ENCODE data around the gene GNL1.
A peak's percentile ranks its signal among the peaks of the same experiment; 100 is the strongest.
"Not testable (repeated sequence)": the region's sequence is repeated elsewhere in the genome, so short reads cannot be mapped to it uniquely, and the experiment has no call there.

Gene GNL1

GRCh38 chr6:30565772-30566171 is 9.5 kb upstream of the GNL1 start:
- no peak for DNase-seq

GRCh38 chr6:30564114-30564513 is 7.8 kb upstream of the GNL1 start:
- no peak for DNase-seq

- no peak for DNase-seq
Measured at GRCh38 chr6:30562470-30563425, 6.5 kb upstream of the GNL1 start.

DNA sequence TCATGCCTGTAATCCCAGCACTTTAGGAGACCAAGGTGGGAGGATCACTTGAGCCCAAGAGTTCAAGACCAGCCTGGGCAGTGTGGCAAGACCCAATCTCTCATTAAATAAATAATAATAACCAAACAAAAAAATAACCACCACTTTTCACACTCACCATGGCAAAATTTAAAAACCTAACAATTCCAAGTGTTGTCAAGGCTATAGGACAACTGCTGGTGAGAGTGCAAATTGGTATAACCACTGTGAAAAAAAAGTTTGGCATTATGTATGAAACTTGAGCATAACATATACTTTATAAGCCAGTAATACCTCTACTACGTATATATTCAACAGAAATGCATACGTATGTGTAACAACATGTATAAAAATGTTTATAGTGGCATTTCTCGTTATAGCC is 4.6 kb upstream of the GNL1 start:
- no peak for DNase-seq

GRCh38 chr6:30557683-30557981 is 1.3 kb upstream of the GNL1 start:
- no peak for DNase-seq

GRCh38 chr6:30556906-30557682 is 805 bp upstream of the GNL1 start, which contains the start of gene PRR3:
TSS of gene PRR3 (plus strand) at chr6:30557295. CDS start at chr6:30557345, 50 bp downstream.
- peak; percentile 91 for DNase-seq

DNA sequence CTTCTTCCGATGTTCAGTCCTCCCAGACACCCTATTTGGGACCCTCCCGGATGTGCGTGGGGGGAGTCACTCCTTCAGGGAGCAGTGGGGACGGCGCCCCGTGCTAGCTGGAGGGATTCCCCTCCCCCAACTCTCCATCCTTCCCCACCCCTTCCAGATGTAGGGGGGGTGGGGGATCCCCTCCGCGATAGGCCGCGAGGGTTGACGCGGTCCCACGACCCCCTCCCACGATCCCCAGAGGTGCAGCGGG is 548 bp downstream of the GNL1 start:
- no peak for DNase-seq

DNA sequence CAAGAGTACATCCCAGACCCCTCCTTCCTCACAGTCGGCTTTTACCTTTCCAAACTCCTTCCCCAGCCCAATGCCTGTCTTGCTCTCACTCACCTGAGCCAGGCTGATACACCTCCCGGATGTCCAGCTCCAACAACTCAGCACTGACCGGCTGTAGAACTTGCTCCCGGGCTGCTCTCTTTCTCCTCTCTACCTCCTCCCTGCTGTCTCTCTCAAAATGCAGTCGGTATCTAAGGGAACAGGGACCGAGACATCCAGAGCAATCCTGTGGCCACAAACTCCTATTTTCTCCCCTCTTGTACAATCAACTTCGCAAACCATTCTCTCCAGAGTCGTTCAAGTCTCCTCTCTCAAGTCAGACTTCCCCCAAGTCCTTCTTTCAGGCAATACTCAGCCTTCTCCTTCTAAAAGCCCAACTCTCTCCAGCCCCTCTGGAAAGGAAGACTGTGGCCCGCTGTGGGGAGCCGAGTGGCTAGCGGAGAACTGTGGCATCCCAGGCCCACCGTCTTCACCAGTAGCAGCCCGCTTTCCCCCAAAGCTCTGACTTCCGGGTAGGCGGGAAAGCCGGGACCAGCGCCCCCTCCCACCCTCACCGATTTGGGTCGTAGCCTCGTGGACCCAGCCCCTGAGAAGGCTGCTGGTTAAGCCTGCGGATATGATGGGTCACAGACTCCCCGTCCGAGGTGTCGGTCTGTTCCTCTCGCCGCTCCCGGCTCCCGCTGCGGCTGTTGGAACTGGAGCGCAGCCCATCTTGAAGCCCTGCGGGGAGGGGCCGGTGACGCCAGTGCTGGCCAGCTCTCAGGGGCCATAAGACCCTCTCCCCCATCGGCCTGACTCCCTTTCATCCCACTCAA is 1.1 kb downstream of the GNL1 start:
- DNase-seq = no peak

- DNase-seq = no peak
Measured at GRCh38 chr6:30554404-30554803, 1.9 kb downstream of the GNL1 start.

- DNase-seq = no peak
Measured at GRCh38 chr6:30548375-30548774, 7.9 kb downstream of the GNL1 start.

- DNase-seq = no peak
Measured at GRCh38 chr6:30547454-30547853, 8.8 kb downstream of the GNL1 start.

DNA sequence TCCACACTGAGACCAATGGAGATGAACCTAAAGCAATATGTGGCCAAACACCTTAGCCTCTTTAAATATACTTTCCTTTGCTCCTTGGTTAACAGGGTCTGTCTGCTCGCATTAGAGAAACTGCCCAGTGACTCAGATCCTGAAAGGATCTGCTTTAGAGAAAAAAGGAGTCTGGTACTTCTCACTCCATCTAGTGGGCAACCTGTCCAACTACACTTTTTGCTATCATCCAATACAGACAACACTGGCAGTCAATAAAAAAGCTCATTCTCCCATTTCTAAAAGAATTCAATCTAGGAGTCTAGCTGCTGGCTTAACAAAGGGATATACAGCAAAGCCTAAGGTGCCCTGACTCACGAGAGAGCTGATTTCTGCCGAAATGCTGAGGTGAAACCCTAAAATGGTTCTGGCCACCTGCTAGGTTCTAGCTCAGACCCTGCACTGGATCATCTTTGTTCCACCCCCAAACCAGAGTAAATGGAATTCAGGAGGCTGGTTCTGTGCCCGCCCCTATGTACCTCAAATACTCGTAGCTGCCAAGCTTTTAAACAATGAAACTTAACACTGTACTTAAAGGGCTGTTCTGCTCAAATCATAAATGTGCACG is 11.5 kb downstream of the GNL1 start:
- peak; percentile 39 for DNase-seq

DNA sequence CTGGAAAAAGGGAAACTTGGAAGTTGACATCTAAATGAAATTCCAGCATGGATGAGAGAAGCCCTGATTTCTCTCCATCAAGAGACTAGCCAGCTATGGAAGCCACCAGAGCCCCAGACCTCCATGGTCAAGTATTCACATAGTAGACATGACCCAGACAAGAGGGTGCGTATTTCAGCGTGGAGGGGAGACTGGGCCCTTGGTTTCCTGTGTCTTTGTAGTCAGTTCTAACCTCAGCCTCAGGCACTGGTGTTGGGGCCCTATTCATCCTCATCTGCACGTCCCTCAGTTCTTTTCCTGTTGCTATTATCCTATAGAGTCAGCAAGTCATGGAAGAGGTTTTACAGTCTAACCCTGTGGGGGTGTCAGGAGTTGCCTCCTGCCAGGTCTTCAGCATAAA is 12.5 kb downstream of the GNL1 start:
- no peak for DNase-seq

- DNase-seq = no peak
Measured at GRCh38 chr6:30542915-30543314, 13.4 kb downstream of the GNL1 start.

- DNase-seq = peak; percentile 14
Measured at GRCh38 chr6:30542404-30542725, 13.9 kb downstream of the GNL1 start.

DNA sequence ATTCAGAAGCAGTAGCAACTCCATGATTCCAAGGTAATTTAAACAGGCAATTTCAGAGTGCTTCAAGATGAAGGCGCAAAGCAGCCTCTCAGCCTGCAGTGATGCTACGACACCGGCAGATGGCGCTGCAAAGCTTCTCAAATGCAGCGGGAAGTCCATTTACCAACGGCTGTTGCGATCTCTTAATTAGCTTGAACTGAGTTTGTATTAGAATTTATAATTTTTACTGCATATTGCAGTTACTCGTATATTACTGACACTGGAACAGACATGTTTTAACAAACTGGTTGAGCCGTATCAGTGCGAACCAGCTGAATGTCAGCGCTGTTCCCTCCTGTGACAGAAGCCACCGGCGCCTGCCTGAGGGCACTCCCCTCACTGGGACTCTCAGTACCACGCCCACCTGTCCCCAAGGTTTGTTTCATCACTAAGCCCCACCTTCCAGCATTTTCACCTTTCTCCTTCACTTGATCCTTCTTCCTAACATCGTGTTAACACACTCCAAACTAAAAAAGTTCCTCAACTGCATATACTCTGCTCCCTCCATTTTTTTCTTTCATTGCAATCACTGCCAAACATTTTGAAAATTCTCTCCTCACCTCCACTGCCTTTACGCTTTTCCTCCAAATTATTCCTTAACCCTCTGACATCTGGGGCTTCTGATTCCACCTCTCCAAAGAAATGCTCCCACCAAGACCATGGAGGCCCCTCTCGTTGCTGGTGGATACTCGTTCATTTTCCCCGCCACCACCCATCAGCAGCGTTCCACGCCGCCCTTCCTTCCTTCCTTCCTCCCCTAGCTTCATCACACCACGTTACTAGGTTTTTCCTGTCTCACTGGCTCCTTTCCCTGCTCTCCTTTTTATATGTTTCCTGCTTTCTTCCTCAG is 14.5 kb downstream of the GNL1 start:
- peak; percentile 84 for DNase-seq

DNA sequence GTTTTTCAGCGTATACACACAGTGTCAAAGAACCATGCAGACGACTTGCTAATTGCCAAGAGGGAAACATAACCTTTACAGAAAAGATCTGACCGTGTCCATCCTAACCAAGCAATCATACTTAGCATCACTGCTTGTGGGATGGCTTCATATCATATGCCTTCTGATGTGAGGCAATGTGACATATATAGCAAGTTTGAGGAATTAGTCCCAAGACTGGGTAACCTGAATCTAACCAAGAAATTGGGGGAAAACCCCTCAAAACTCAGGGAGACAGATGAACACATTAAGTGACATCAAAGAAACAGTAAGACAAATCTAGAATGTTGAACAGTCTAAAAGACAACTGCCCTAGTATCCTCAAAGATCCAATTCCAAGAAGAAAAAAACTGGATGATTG is 18.4 kb downstream of the GNL1 start:
- no peak for DNase-seq

GRCh38 chr6:30533460-30534294 is 22.6 kb downstream of the GNL1 start:
- DNase-seq = no peak

- no peak for DNase-seq
Measured at GRCh38 chr6:30530014-30530413, 26.3 kb downstream of the GNL1 start.

DNA sequence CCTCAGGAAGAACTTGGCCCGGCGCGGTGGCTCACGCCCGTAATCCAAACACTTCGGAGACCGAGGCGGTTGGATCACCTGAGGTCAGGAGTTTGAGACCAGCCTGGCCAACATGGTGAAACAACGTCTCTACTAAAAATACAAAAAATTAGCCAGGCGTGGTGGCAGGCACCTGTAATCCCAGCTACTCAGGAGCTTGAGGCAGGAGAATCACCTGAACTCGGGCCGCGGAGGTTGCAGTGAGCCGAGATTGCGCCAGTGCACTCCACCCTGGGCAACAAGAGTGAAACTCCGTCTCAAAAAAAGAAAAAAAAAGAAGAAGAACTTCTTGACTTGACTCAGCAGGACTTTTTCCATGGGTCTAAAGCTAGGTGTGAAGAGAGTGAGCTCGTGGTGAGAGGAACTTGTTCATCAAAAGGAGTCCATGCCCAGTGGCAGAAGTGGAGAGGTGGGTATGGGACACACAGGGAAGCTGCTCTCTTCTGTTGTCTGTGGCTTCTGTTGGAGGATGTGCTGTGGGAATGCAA is 26.9 kb downstream of the GNL1 start:
- peak; percentile 60 for DNase-seq

DNA sequence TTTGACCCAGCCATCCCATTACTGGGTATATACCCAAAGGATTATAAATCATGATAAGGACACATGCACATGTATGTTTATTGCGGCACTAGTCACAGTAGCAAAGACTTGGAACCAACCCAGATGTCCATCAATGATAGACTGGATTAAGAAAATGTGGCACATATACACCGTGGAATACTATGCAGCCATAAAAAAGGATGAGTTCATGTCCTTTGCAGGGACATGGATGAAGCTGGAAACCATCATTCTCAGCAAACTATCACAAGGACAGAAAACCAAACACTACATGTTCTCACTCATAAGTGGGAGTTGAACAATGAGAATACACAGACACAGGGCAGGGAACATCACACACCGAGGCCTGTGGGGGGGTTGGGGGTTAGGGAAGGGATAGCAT is 29.8 kb downstream of the GNL1 start:
- DNase-seq = not testable (repeated sequence)
